T1000 (cell line): ENCODE measurements around the gene ZNF407.
"Not testable (repeated sequence)": the region's sequence is repeated elsewhere in the genome, so short reads cannot be mapped to it uniquely, and the experiment has no call there.

Experiments
- DNase-seq: peaks from one replicate; lab custom pipeline; 2025; ENCODE audit warnings: mixed read lengths; lab: John Stamatoyannopoulos, UW

ZNF407 gene

DNA sequence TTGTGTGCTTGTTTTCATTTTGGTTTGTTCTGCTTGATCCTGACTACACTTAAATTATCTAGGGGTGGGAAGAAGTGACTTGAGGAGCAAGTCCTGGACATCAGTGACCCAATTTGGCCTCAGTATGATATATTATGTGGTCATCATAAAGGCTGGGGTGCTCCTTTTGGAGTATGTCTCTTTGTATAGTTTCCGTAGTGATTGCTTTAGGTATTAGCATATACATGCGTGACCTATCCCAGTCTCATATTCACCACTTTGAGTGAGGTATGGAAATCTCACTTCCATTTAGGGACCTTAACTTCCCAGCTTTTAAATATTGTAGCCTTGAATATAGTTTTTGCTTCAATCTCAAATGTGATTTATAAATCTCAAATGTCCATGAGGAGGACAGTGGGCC, 370.3 kb downstream of the ZNF407 start:
- no peak for DNase-seq

DNA sequence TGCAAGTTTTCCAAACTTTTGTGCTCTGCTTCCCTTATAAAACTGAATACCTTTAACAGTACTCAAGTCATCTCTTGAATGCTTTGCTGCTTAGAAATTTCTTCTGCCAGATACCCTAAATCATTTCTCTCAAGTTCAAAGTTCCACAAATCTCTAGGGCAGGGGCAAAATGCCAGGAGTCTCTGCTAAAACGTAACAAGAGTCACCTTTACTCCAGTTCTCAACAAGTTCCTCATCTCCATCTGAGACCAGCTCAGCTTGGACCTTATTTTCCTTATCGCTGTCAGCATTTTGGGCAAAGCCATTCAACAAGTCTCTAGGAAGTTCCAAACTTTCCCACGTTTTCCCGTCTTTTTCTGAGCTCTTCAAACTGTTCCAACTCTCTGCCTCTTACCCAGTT, 373.7 kb downstream of the ZNF407 start:
- DNase-seq, result not testable (repeated sequence)

DNA sequence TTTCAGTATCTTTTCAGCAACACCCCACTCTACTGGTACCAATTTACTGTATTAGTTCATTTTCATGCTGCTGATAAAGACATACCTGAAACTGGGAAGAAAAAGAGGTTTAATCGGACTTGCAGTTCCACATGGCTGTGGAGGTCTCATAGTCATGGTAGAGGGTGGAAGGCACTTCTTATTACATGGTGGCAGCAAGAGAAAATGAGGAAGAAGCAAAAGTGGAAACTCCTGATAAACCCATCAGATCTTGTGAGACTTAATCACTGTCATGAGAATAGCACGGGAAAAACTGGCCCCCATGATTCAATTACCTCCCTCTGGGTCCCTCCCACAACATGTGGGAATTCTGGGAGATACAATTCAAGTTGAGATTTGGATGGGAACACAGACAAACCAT, 374.1 kb downstream of the ZNF407 start:
- DNase-seq, result not testable (repeated sequence)

DNA sequence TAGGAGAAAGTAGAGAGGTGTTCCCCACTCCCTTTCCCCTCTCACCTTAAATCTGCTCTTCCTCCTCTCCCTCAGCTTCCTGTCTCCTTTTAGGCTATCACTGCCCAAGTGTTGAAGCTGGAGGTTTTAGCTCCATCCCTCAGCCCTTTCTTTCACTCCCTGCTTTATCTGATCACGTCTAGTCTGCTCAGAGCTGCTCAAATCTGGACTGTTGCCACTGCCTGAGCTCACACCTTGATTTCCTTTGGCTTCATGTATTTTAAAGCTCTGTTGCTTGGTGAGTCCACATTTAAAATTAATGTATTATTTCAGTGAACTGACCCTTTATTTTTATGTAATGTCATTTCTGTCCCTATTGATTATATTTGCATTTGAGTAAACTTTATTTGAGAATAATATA, 374.7 kb downstream of the ZNF407 start:
- no peak for DNase-seq

DNA sequence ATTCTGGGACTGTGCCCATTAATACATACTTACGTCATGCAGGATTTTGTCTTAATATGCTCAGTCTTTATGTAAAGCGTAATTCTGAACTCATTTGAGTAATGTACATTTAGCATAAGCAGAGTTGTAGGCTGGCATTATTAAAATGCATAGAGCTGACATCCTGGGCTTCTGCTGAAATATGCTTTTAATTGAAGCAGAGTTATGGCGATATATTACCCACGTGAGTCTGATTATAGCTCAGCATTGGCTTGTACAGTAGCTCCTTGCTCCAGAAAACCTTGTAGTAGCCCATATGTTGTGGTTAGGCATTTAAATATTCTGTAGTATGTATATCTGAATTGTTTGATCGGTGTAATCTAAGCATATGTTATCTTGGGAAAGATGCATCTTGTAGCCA, 377.3 kb downstream of the ZNF407 start:
- no peak for DNase-seq

DNA sequence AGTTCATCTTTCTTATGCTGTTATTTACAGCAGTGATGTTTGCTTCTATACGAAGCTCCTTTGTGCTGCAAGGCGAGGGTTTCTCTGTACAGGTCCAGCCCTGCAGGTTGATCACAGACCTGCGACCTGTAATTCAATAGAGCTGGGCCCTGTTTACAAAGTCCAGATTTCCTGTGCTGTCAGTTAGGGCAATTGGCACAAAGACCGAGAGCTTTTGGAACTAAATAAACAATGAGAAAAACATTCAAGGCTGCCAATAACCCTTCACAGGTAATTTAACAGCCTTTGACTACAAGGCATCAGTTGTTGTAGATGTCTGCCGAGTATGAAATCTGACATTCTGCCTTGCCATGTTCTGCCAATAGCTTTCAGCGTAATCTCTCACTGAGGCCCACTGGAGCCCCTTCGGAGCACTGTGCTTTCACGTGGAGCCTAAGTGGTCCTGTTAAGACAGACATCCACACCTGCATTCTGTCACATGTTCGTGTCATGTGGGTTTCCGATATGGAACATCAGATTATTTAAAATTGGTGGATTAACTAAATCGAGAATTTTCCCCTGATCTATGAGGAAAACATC, 378.8 kb downstream of the ZNF407 start:
- no peak for DNase-seq

DNA sequence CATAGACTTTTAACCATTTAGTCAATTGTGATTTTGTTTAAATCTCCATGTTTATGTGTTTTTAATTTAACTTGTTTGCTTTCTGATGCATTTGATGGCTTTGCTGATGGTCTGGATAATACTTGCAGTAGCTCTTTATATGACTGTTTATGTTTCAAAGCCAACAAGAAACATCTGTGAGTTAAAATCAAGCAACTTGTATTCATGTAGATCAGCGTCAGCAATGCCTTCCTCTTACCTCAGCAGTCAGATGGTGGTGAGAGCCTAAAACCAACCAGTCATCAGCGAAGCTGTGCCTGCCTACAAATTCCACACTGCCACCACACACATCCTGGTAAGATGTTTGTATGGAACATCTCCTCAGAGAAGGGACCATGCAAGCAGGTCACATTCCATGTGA, 379.4 kb downstream of the ZNF407 start:
- DNase-seq, result no peak

DNA sequence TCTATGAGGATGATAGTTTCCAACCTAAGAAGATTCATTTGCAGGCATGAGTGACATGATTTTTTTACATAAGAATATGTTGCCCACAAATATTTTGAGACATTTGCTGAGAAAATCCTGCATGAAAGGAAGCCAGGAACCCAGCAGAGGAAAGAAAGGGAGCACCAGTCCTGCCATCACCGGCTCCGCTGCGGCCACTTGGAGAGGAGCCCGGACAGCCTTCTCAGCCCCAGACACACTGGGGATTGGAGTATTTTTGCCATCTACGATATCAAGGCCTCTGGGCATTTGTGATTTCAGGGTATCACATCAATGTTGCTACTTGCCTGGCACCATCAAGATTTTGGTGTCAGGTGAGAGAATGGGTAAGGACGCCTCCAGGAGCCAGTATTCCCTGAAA, 383.0 kb downstream of the ZNF407 start:
- no peak for DNase-seq

DNA sequence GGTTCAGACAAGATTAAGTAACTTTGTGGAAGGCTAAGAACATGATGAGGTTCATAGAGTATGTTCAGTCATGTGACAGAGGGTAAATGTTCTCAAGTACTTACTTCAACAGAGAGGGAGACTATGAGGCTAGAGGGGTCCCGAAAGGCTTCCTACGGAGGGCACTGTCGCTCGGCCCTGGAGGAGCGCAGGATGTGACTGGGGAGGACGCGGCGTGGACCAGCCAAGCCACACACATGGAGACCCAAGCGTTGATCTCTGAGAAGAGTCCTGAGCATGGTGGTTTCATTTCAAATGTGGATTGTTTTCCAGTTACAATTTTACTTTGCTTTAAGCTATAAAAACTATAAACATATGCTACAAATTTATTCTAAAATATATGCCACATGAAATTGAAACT, 383.8 kb downstream of the ZNF407 start:
- no peak for DNase-seq

DNA sequence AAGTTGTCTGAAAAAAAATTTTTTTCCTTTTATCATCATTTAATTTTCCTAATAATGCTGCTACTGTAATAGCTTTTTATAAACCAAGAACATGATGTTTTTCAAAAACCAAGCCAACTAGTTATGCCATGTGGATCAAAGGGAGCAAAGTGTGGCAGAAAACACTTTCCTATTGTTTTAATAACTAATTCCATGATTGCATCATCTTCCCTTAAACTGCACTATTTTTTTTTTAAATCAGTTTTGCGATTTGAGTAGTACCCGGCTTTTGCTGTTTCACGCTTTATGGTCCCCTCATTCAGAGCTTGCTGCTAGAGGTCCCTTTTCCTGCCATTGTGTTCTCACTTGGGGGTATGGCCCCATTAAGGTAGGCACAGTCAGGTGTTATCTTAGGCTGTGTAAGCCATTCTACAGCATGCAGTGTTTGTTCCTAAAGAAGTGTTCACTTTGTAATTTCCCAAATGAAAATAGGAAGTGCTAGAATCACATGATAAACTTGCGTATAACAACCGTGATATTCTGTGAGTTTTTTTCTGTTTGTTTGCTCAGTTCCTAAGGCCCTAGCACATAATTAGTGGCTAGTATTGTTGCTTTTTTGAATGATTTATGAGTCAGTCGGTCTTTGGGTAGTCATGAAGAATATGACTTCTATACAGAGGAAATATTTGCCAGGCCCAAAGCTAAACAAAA, 385.4 kb downstream of the ZNF407 start:
- no peak for DNase-seq

DNA sequence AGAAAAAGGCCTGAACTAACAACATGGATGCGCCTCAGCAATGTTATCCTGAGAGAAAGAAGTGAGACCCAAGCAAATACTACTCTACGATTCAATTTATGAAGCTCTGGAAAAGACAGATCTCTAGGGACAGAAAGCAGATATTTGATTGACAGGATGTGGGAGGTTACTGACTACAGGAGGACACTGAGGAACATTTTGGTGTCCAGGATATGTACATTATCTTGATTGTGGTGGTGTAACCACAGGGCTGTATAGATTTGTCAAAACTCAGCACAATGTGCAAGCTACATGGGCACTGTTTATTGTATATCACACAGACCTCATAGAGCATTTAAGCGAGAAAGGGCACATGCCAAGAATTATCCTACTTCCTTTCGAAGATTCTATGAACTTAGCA, 391.5 kb downstream of the ZNF407 start:
- no peak for DNase-seq

DNA sequence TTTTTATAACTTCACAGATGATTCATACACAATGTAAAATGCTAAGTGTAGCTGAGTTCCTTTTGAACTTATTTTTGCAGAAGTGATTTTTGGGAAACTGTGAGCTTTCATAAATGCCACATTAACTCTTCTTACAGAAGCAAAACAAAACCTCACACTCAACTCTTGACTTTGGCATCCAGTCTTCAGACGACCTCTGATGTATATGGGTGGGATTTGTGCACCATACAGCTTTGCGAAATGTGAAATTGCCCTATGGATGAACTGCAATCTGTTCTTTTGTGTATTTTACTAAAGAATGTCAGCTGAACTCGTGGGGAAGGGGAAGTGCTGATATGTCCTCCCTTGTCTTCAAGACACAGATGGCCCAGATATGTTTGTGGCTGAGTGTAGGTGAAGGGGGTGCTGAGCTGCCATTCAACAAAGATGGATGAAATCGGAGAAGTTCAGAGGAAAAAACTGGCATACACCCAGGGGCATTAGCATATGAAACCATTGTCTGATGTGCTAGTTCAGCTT, 393.0 kb downstream of the ZNF407 start:
- DNase-seq, result no peak

DNA sequence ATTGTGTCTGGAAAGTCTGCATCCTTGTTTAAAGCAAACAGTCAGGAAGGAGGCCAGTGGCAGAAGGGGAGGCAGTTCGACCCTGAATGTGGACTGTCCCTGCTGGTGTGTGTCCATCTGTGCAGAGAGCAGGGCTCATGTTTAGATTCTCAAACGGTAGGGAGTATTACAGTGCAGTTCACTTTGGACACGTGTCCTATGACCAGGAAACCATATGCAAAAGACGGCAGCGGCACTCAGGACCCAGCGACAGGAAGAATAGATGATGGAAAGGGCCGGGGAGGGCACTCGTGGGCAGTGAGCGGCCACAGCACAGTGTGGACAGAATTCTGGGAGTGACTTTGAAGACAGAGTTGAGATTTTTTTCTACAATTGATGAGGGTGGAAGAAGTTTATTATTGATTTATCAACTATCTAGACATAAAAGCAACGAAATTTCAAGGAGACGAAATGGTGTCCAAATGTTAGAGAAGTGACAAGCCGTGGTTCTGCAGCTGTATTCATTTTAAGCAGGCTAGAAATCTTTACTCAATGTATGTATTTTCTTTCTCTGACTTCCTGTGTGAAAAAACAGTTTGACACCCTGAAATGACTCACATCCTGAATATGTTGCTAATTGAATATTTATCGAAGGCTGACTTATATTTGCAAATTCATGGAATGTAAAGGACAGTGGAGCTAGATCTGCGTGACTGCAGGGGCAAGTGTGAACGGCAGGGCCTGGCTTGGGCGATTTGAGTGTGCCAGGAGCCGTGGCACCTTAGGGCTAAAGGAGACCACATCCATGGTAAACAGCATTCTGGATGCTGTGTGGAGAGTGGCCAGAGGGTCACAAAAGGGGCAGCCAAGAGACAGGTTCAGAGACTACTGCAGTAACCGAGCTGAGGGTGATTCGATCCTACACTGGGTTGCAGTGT, 397.1 kb downstream of the ZNF407 start:
- DNase-seq, result no peak

DNA sequence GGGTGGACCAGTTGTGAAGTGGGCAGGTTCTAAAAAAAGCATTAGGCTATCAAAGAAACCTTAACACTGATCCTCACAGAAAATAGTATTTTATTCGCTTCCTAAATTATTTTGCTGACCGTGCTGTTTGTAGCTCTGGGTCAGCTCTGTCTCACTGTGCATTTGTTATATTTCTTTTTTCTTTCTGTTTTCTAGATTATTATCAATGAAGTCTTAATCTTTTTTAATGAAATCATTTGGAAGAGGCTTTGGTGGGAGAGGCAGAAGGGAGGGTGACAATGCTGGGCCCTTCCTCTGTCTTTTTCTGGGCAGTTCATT, 397.7 kb downstream of the ZNF407 start:
- no peak for DNase-seq

DNA sequence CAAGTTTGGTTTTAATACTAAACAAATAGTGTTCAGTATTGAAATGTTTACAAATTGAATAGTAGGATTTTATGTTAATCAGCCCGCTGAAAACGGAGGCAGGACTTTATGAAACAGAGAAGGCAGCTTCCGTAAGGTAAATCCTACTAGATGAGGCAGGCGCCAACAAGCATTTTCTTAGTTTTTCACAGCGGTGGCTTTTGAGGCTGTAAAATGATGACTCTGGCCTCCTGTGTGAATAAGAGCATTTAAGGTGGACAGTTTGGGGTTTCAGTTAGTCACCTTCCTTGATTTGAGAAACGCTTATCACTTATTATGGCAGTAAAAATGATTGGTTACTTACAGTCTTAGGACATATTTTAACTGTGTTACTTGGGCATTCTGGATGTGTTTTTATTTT, 398.4 kb downstream of the ZNF407 start:
- no peak for DNase-seq

DNA sequence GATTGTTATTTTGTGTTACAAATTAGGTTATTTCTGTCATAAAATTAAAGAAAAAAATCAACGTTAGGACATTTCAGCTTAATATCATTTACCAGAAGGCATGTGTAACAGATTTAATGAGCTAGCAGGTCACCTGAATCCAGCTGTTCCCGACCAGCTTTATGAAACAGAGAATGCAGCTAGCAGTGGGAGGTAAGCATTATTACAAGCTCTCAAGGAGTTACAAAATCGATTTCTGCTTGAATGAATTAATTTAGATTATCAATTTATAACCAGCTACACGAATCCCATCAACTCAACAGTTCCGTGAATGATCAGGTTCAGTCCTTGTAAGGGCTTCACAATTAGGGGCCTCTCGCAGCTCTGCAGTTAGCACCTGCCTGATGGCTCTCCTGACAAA, 399.3 kb downstream of the ZNF407 start:
- DNase-seq, result no peak

DNA sequence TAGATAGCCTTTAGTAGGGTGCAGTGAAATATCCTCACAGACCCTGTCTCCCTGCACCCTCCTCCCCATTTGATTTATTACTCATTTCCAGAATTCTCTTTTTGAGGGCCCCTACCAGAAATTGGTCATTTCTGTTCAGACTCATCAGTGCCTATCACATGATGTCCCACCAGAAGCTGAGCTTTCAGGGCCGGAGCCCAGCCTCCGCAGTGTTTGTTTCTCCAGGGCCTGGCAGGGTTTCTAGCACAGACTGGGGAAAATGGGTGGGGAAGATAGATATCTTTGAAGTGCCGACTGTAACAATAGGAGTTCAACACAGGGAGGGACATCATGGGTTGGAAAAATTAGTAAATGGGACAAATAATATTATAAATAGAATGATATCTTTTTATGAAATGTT, 403.2 kb downstream of the ZNF407 start:
- no peak for DNase-seq

DNA sequence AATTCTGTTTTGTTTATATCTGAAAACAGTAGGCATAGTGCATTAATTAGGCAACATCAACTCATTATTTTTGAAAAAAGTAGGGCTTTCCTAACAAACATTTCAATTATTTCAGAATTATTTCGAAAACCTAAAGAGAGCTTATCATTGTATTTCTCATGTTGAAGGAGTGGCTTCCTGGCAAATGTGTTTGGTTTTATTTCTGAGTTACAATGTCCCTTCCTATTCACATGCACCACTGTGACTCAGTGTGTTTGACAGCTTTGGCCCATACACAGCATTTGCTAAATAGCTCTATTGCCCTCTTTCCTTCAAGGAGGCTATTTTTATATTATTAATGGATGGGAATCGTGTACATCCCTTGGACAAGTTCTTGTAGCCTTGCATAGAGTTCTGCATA, 405.4 kb downstream of the ZNF407 start:
- no peak for DNase-seq

DNA sequence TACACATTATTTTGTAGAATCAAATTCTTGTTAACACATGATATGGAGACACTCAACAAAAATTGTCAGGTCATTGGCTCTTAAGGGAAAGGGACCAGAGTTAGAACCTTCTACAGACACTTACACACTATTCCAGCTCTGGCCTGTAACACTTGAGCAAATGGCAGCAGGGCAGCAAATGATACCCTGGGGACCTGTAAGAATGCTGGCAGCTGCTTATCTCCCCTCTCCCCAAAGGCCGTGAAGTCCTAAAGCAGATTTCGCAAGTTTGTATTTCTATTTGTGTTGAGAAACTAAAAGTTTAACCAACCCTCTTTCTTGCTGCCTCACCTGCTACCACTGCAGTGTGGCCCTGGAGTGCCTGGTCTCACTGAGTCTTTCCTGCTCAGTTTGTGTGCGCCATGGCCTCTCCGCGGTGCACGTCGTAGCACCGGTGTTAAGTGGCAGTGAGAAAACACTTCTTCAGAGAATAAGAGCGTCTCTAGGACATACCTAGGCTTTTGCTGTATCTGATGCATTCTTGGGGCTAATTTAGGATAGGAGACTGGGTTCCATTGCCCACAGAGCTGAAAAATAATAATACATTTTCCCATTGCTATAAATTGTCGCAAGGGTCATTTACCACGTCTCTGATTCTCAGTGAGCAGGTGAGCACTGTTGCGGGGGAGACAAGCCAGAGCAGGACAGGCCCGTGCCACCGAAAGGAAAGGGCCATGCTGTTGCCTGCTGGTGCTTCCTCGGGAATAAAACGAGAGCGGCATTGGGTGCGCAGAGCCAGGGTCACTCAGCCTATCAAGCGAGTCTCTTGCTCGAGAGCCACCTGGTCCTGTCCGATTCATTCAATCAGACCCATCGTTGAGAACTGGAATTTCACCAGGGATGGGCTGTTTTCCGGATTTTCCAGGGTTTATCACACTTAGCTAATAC, 406.4 kb downstream of the ZNF407 start:
- no peak for DNase-seq

DNA sequence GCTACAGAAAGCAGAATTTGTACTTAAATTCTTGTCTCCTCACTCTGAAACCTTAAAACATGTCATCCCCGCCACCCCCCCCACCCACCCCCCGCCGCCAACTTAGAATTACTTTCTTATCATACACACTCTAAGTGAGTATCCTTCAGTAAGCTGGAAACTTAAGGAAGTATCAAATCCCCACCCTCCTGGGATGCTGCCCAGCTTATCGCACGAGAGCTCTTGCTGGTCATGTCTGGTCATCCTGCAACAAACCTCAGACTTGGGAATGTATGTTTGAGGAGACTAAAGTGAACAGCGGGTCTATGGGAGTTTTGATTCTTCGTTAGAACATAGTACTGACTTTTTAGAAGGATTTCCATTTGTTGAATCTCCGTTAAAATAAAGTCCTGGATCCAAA, 408.0 kb downstream of the ZNF407 start:
- no peak for DNase-seq

DNA sequence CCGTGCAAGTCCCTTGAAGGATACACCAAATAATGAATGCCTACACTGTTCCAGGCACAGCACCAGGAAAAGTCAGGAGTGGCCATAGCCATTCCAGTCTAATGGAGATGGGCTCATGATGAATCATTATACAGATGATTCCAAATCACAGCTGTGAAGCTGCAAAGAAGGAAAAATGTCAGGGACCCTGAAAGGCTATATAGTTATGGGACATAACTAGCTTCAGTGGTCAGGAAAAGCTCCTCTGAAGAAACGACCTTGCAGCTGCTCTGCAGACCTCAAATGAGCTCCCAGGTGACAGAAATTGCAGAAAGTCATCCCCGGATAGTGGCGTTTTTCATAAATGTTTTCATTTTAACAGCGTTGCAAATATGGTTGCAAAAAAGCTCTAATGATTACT, 410.5 kb downstream of the ZNF407 start:
- no peak for DNase-seq

DNA sequence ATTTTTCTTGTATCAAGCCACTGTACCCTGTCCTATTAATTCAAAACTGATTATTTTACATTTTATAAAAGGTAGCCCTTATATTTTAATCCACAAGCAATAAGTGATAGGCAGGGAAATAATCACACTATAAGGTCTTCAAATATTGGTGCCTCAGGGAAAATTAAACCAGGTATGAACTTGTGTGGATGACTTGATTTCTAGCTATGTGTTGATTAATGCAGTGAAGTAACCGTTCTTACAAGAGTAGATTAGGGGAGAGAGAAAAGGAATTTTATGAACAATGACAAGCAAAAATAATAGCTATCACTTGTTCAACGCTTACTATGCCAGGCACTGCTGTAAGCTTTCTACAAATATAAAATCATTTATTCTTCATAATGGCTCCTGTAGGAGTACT, 411.6 kb downstream of the ZNF407 start:
- DNase-seq, result no peak
